ENCODE data around the gene IGSF23. TPM values are rescaled to one million over a fixed set of nuclear protein-coding genes. Genes with fewer than 3 reads are reported as not detected.

Gene IGSF23
- total RNA-seq, 1 experiment from 2014 or later: not detected

GRCh38 chr19:44649578-44650145, 36.3 kb downstream of the IGSF23 start:
- intact Hi-C loops (cut with micrococcal nuclease; ENCODE audit: unreplicated experiment): no loop called here
- POLR2A ChIA-PET (ENCODE audit: low non-redundant PET): interaction anchor here (0.5 kb wide), 1 partner anchor 308 kb away, joined by 3 read pairs; no protein-coding TSS in a partner anchor
- no peak for TF ChIP-seq CTCF (conservative IDR thresholded peaks at IDR 0.05; ENCODE audit: low read depth, low read length)
- no peak for TF ChIP-seq EZH2 (IDR thresholded peaks at IDR 0.05; ENCODE audit: borderline replicate concordance, low read depth, low read length, poor library complexity, severe bottlenecking)
- Histone ChIP-seq H3K4me1 (ENCODE audit: insufficient read depth, low read length, poor library complexity, severe bottlenecking) (no peaks in the 10 kb centered on the region), H3K27ac (ENCODE audit: low read depth, low read length, poor library complexity, severe bottlenecking) (no peak overlapping the region), H3K27me3 (replicated peaks; ENCODE audit: insufficient read depth, low read depth, low read length, poor library complexity) (no peaks in the 10 kb centered on the region), H3K4me3 (ENCODE audit: low read depth, low read length, poor library complexity, severe bottlenecking) (no peak overlapping the region), H3K9me3 (ENCODE audit: low read depth, low read length, poor library complexity, severe bottlenecking) (no peaks in the 10 kb centered on the region), H3K36me3 (ENCODE audit: insufficient read depth, low read length, poor library complexity, severe bottlenecking) (peaks cover 38% of the 10 kb centered on the region)
- CTCF ChIA-PET: no interaction called here
- BruUV-seq (replicated peaks): no TSS peak
- no peak for DNase-seq (ENCODE audit: low spot score)

- BruUV-seq (replicated peaks): no TSS peak
- POLR2A ChIA-PET (ENCODE audit: low non-redundant PET): no interaction called here
- CTCF ChIA-PET: no interaction called here
- DNase-seq (ENCODE audit: low spot score): no peak
- Histone ChIP-seq H3K27me3 (replicated peaks; ENCODE audit: insufficient read depth, low read depth, low read length, poor library complexity) (no peaks in the 10 kb centered on the region), H3K27ac (ENCODE audit: low read depth, low read length, poor library complexity, severe bottlenecking) (no peak overlapping the region), H3K9me3 (ENCODE audit: low read depth, low read length, poor library complexity, severe bottlenecking) (no peaks in the 10 kb centered on the region), H3K4me3 (ENCODE audit: low read depth, low read length, poor library complexity, severe bottlenecking) (no peak overlapping the region), H3K4me1 (ENCODE audit: insufficient read depth, low read length, poor library complexity, severe bottlenecking) (peaks cover 4% of the 10 kb centered on the region), H3K36me3 (ENCODE audit: insufficient read depth, low read length, poor library complexity, severe bottlenecking) (peaks cover 59% of the 10 kb centered on the region)
- intact Hi-C loops (cut with micrococcal nuclease; ENCODE audit: unreplicated experiment): no loop called here
- TF ChIP-seq EZH2 (IDR thresholded peaks at IDR 0.05; ENCODE audit: borderline replicate concordance, low read depth, low read length, poor library complexity, severe bottlenecking) (no peak), CTCF (conservative IDR thresholded peaks at IDR 0.05; ENCODE audit: low read depth, low read length) (no peak)
Measured at GRCh38 chr19:44653343-44653742, 40.0 kb downstream of the IGSF23 start.

- no peaks in the 10 kb centered on the region for H3K9me3 ChIP-seq (ENCODE audit: low read depth, low read length, poor library complexity, severe bottlenecking)
- POLR2A ChIA-PET (ENCODE audit: low non-redundant PET): no interaction called here
- peak; percentile 17 for DNase-seq (ENCODE audit: low spot score)
- H3K27ac ChIP-seq (ENCODE audit: low read depth, low read length, poor library complexity, severe bottlenecking): no peak overlapping the region
- intact Hi-C loops (cut with micrococcal nuclease; ENCODE audit: unreplicated experiment): no loop called here
- peaks cover 4% of the 10 kb centered on the region for H3K4me1 ChIP-seq (ENCODE audit: insufficient read depth, low read length, poor library complexity, severe bottlenecking)
- H3K36me3 ChIP-seq (ENCODE audit: insufficient read depth, low read length, poor library complexity, severe bottlenecking): peaks cover 64% of the 10 kb centered on the region
- no peak overlapping the region for H3K4me3 ChIP-seq (ENCODE audit: low read depth, low read length, poor library complexity, severe bottlenecking)
- no peak for TF ChIP-seq EZH2 (IDR thresholded peaks at IDR 0.05; ENCODE audit: borderline replicate concordance, low read depth, low read length, poor library complexity, severe bottlenecking)
- TF ChIP-seq CTCF (conservative IDR thresholded peaks at IDR 0.05; ENCODE audit: low read depth, low read length): 0 out of 2 replicates have a peak, but pooled peaks have one; percentile 22
- BruUV-seq (replicated peaks): no TSS peak
- CTCF ChIA-PET: interaction anchor here (0.8 kb wide), 1 partner anchor 84 kb away, joined by 4 read pairs; no protein-coding TSS in a partner anchor
- no peaks in the 10 kb centered on the region for H3K27me3 ChIP-seq (replicated peaks; ENCODE audit: insufficient read depth, low read depth, low read length, poor library complexity)
Measured at GRCh38 chr19:44653977-44654774, 40.8 kb downstream of the IGSF23 start.
